ENCODE data around the gene PPP2R5C. TPM values are rescaled to one million over a fixed set of nuclear protein-coding genes. Genes with fewer than 3 reads are reported as not detected.
"Not testable (repeated sequence)": the region's sequence is repeated elsewhere in the genome, so short reads cannot be mapped to it uniquely, and the experiment has no call there.

Gene PPP2R5C
- total RNA-seq, 3 donors from 2014 or later: 160 to 180 (median 173) TPM

GRCh38 chr14:101968186-101968585 is 206.7 kb downstream of the PPP2R5C start:
- Mint-ChIP-seq H3K4me3 (no peak overlapping the region), H3K4me1 (ENCODE audit: low read depth) (peaks cover 46% of the 10 kb centered on the region), H3K36me3 (ENCODE audit: insufficient read depth) (peaks cover 14% of the 10 kb centered on the region), H3K9me3 (no peaks in the 10 kb centered on the region), H3K27me3 (ENCODE audit: low read depth) (no peaks in the 10 kb centered on the region)
- DNase-seq (no peak), ATAC-seq (no peak)

- no peak for DNase-seq
- Mint-ChIP-seq H3K27me3 (ENCODE audit: low read depth) (no peaks in the 10 kb centered on the region), H3K4me1 (ENCODE audit: low read depth) (peaks cover 43% of the 10 kb centered on the region), H3K9me3 (no peaks in the 10 kb centered on the region), H3K4me3 (no peak overlapping the region), H3K36me3 (ENCODE audit: insufficient read depth) (peaks cover 14% of the 10 kb centered on the region)
- ATAC-seq: no peak
Measured at GRCh38 chr14:101969481-101969880, 208.0 kb downstream of the PPP2R5C start.

- H3K9me3 Mint-ChIP-seq: no peaks in the 10 kb centered on the region
- ATAC-seq: no peak
- no peak overlapping the region for H3K4me3 Mint-ChIP-seq
Measured at GRCh38 chr14:101970830-101971400, 209.4 kb downstream of the PPP2R5C start.

GRCh38 chr14:101971458-101971857 is 209.9 kb downstream of the PPP2R5C start:
- ATAC-seq; H3K27me3 Mint-ChIP-seq (ENCODE audit: low read depth); H3K4me3 Mint-ChIP-seq; DNase-seq; H3K9me3 Mint-ChIP-seq: not testable (repeated sequence)
- H3K4me1 Mint-ChIP-seq (ENCODE audit: low read depth): peaks cover 41% of the 10 kb centered on the region
- peaks cover 19% of the 10 kb centered on the region for H3K36me3 Mint-ChIP-seq (ENCODE audit: insufficient read depth)

More at GRCh38 chr14:101970830-101971400, 209.4 kb downstream of the PPP2R5C start:
- no peak for DNase-seq
- H3K27me3 Mint-ChIP-seq (ENCODE audit: low read depth): no peaks in the 10 kb centered on the region
- H3K36me3 Mint-ChIP-seq (ENCODE audit: insufficient read depth): peaks cover 19% of the 10 kb centered on the region
- peaks cover 43% of the 10 kb centered on the region for H3K4me1 Mint-ChIP-seq (ENCODE audit: low read depth)

GRCh38 chr14:101972126-101972866 is 210.8 kb downstream of the PPP2R5C start:
- no peaks in the 10 kb centered on the region for H3K9me3 Mint-ChIP-seq
- ATAC-seq (no peak), DNase-seq (no peak)
- no peak overlapping the region for H3K4me3 Mint-ChIP-seq
- H3K36me3 Mint-ChIP-seq (ENCODE audit: insufficient read depth): peaks cover 19% of the 10 kb centered on the region
- H3K27me3 Mint-ChIP-seq (ENCODE audit: low read depth): no peaks in the 10 kb centered on the region
- H3K4me1 Mint-ChIP-seq (ENCODE audit: low read depth): peaks cover 35% of the 10 kb centered on the region

GRCh38 chr14:101973356-101973755 is 211.8 kb downstream of the PPP2R5C start:
- Mint-ChIP-seq H3K36me3 (ENCODE audit: insufficient read depth) (peaks cover 15% of the 10 kb centered on the region), H3K4me1 (ENCODE audit: low read depth) (peaks cover 28% of the 10 kb centered on the region), H3K9me3 (no peaks in the 10 kb centered on the region), H3K4me3 (no peak overlapping the region), H3K27me3 (ENCODE audit: low read depth) (no peaks in the 10 kb centered on the region)
- DNase-seq (no peak), ATAC-seq (no peak)

- Mint-ChIP-seq H3K36me3 (ENCODE audit: insufficient read depth) (peaks cover 23% of the 10 kb centered on the region), H3K27me3 (ENCODE audit: low read depth) (no peaks in the 10 kb centered on the region), H3K4me3 (no peak overlapping the region), H3K4me1 (ENCODE audit: low read depth) (peaks cover 20% of the 10 kb centered on the region), H3K9me3 (no peaks in the 10 kb centered on the region)
- ATAC-seq (no peak), DNase-seq (no peak)
Measured at GRCh38 chr14:101975231-101975630, 213.7 kb downstream of the PPP2R5C start.

Other genes with a start within 250 kb of the PPP2R5C start
- gene DIO3, start 200.2 kb upstream of the PPP2R5C start, total RNA-seq: not detected
- gene DYNC1H1, start 202.9 kb downstream of the PPP2R5C start, total RNA-seq: 100 to 1,000 TPM; 198 to 211 (median 204) TPM